NCI-H1694 treated with DMSO at 0.1 percent for 48 hours (cell line): ENCODE data around the gene PTPRC.
"Not testable (repeated sequence)": the region's sequence is repeated elsewhere in the genome, so short reads cannot be mapped to it uniquely, and the experiment has no call there.

Experiments used
- DNase-seq: peaks from one replicate; lab custom pipeline; 2025; lab: John Stamatoyannopoulos, UW

The PTPRC gene, protein sequence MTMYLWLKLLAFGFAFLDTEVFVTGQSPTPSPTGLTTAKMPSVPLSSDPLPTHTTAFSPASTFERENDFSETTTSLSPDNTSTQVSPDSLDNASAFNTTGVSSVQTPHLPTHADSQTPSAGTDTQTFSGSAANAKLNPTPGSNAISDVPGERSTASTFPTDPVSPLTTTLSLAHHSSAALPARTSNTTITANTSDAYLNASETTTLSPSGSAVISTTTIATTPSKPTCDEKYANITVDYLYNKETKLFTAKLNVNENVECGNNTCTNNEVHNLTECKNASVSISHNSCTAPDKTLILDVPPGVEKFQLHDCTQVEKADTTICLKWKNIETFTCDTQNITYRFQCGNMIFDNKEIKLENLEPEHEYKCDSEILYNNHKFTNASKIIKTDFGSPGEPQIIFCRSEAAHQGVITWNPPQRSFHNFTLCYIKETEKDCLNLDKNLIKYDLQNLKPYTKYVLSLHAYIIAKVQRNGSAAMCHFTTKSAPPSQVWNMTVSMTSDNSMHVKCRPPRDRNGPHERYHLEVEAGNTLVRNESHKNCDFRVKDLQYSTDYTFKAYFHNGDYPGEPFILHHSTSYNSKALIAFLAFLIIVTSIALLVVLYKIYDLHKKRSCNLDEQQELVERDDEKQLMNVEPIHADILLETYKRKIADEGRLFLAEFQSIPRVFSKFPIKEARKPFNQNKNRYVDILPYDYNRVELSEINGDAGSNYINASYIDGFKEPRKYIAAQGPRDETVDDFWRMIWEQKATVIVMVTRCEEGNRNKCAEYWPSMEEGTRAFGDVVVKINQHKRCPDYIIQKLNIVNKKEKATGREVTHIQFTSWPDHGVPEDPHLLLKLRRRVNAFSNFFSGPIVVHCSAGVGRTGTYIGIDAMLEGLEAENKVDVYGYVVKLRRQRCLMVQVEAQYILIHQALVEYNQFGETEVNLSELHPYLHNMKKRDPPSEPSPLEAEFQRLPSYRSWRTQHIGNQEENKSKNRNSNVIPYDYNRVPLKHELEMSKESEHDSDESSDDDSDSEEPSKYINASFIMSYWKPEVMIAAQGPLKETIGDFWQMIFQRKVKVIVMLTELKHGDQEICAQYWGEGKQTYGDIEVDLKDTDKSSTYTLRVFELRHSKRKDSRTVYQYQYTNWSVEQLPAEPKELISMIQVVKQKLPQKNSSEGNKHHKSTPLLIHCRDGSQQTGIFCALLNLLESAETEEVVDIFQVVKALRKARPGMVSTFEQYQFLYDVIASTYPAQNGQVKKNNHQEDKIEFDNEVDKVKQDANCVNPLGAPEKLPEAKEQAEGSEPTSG (N-terminal part only)

DNA sequence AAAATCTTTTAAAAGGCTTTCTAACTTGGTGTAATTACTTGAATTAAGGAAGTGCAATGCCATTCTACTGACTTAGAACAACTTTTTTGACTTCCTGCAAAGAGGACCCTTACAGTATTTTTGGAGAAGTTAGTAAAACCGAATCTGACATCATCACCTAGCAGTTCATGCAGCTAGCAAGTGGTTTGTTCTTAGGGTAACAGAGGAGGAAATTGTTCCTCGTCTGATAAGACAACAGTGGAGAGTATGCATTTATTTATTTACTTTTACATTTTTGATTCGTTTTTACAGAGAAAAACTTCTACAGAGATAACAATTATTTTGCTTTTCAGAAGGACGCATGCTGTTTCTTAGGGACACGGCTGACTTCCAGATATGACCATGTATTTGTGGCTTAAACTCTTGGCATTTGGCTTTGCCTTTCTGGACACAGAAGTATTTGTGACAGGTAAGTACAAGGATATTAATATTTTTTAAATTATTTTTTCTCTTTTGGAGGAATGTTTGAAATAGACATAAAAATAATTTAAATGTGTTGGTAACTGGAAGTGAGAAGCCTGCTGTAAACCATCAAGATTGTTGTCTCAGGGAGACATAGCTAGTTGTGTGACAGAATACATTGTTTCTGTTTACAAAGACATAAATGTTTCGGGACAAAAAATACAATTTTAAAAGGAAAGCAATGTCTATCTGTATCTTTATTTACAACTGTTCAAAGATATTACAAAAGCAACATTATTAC lies at the start of gene PTPRC:
Gene PTPRC, plus strand, starts transcription at position 147 of the 742 bp plus-strand sequence. Its CDS starts 229 bp downstream, at position 376.
- peak; percentile 3 for DNase-seq

DNA sequence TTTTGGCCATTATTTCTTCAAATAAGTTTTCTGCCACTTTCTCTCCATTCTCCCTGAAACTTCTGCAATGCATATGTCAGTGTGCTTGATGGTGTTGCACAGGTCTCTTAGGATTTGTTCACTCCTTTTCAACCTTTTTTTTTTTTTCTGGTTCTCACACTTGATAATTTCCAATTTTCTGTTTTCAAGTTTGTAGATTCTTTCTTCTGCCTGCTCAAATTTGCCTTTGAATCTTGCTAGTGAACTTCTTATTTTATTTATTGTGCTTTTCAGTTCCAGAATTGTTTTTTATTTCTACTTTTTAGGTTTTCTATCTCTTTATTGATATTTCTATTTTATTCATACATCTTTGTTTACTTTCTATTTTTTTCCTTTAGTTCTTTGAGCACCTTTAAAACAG lies 48.4 kb upstream of the PTPRC start:
- no peak for DNase-seq

DNA sequence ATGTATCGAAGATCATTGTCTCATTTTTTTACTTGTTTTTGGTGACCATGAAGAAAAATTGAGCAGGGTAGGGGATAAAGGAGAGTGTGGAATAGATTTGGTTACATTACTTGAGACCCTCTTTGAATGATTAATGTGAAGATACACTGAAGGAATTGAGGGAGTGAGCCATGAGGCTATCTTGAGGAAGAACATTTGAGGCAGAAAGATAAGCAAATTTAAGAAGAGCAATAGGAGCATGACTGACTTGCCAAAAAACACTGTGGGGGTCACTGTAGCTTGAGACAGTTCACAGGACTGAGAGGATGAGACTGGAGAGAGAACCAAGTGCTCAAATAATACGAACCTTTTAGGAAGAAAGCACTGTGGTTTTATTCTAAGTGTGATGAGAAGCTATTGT lies 43.1 kb upstream of the PTPRC start:
- DNase-seq: no peak

DNA sequence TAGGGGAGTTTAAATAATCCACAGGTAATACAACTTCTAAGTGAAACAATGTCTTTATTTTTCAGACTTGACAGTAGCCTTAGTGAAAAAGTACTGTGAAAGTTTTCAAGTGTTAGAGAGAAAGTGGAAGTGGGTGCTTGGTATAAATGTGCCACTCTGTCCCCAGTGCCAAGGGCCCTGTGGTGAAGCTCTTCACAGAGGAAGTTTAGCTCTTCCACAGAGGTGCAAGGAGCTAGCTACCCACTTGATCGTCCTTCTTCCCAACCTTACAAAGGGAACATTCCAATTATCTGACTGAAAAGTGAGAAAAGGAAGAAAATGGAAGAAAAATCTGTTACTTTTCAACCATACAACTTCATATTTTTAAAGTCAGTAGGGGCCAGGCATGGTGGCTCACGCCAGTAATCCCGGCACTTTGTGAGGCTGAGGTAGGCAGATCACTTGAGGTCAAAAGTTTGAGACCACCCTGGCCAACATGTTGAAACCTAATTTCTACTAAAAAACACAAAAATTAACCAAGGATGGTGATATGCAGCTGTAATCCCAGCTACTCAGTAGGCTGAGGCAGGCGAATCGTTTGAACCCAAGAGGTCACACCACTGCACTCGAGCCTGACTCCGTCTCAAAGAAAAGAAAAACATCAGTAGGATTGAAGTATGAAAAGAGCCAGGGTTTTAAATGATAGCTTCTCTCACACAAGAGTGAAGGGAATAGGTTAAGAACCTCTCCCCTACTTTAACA lies 41.0 kb upstream of the PTPRC start:
- no peak for DNase-seq

DNA sequence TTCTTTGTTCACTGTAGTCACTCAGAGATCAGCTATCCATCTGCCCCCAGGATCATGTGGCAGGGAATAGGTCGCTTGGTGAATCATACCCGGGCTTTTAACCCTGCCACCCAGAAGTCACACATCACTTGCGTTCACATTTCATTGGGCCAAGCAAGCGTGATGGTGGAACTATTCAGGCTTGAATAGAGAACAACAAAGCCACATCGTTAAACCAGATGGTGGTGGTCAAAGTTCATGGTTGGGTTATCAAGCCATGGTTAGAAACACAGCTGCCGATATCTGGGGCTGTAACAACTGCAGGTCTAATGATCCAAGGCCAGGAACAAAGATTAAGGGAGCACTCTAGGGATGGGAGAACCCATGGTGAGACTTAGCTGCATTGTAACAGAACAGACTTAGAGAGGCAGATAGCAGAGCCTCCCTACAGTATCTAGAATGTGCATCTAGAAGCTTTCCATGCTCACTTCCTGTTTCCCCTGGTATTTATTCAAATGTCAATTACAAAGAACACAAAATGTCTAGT lies 40.0 kb upstream of the PTPRC start:
- DNase-seq: no peak

DNA sequence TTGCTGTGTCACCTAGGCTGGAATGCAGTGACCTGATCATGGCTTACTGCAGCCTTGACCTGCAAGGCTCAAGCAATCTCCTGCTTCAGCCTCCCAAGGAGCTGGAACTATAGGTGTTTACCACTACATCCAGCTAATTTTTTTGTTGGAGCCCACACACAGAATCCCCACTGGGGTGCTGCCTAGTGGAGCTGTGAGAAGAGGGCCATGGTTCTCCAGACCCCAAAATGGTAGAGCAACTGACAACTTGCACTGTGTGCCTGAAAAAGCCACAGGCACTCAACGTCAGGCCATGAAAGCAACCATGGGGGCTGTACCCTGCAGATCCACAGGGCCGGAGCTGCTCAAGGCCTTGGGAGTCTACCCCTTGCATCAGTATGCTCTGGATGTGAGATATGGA lies 39.1 kb upstream of the PTPRC start:
- no peak for DNase-seq

DNA sequence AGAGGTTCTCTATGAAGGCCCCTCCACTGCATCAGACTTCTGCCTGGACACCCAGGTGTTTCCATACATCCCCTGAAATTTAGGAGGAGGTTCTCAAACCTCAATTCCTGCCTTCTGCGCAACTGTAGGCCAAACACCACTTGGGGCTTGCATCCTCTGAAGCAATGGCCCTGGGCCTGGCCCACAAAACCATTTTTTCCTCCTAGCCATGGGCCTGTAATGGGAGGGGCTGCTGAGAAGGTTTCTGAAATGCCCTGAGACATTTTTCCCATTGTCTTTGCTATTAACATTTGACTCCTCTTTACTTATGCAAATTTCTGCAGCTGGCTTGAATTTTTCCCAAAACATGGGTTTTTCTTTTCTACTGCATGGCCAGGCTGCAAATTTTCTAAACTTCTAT lies 37.9 kb upstream of the PTPRC start:
- DNase-seq: no peak

DNA sequence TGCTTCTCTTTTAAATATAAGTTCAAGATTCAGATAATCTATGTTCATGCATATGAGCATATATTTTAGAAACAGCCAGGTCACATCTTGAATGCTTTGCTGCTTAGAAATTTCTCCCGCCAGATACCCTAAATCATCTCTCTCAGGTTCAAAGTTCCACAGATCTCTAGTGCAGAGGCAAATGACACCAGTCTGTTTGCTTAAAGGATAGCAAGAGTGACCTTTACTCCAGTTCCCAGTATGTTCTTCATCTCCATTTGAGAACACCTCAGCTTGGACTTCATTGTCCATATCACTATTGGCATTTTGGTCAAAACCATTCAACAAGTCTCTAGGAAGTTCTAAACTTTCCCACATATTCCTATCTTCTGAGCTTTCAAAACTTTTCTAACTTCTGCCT lies 37.5 kb upstream of the PTPRC start:
- not testable (repeated sequence) for DNase-seq

DNA sequence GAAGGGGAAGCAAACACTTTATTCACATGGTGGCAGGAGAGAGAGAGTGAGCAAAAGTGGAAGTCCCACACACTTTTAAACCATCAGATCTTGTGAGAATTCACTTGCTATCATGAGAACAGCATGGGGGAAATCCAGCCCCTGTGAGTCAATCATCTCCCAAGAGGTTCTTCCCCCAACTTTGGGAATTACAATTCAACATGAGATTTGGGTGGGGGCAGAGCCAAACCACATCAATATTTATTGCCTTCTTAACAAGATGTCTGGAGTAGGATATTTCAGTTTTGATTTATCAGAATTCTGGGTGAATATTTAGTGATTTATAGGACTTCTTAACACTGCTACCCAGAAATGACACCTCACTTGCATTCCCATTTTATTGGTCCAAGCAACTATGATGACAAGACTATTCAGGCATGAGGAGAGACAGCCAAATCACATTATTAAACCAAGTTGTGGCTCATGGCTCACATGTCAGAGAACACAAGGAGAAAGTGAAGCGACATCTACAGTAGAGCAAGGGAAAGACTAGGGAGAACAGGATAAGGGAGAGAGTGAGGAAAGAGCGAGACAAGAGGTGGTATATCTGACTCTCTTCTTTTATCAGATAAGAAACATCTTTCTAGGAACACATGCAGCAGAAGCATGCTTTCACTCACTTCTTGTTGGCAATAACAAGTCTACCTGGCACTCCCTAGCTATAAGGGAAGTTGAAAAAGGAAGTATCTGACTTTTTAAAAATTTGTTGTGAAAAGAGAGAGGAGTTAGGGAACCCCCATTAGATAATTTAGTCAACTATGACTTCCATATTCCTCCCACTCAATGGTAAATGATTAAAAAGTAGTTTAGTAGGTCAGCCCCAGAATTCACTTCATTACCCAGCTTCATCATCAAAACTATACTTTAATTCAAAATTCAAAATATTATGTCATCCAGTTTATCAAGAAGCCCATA lies 36.6 kb upstream of the PTPRC start:
- no peak for DNase-seq

DNA sequence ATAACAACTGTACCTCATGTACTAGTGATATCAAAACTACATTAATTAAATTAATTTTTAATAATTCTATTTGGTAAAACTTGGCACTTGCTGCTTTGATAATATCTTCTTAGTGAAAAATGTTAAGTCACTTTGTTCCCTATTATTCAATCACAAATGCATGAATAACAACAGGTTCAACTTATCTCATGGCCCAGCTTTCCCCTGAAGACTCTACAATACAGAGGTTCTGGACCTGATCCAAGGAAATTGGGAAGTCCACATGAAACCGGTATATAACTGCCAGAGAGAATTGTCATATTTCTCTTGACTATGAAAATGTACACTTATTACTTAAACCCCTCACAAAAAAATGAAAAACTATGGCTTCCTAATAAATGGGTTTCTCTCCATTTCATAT lies 33.9 kb upstream of the PTPRC start:
- no peak for DNase-seq

DNA sequence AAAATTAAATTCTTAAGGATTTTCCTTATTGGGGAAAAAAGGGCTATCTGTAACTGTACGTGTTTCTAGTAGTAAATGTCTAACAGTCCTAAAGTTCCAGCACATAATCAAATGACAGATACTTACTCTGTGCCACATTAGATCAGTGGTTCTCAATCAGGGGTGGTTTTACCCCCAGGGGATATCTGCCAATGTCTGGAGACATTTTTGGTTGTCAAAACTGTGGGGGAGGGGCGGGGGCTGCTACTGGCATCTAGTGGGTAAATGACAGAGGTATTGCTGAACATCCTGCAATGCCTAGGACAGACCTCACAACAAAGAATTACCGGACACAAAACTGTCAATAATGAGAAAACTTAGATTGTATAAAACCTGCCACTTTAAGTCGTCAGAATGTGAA lies 33.4 kb upstream of the PTPRC start:
- DNase-seq: no peak

DNA sequence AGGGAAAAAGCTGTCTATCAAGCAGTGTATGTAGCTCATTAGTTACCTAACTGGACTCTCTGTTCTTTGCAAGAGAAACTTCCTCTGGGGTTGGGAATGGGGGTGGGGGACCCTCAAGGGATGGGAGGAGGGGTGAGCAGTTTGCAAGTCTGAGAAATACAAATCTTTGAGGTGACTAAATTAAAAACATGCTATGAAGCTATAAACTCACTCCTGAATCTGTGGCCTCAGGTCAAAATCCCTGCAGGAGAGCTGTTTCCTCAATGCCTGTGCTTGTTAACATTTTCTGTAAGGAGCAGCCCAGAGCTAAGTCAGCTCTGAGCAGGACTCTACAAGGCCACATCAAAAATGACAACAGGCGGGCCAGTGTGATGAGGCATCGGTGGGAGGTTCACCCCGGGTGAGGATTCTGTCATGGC lies 32.8 kb upstream of the PTPRC start:
- no peak for DNase-seq

DNA sequence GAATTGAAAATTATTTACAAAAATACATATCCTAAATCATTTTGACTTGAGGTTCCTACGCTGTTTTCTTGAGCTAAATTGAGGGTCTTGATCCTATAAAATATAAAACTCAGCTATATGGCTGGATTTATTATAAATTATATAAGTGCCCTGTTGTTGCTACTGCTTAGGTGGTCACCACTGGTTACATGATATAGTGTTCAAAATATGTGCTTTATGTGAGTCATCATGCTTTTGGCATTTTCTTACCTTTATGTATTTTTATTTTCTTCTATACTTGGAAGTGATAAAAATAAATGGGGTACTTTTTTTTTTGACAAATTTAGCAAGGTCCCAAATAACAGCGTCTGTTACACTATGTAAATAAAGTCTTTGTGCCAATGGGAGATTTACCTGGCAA lies 31.1 kb upstream of the PTPRC start:
- no peak for DNase-seq

DNA sequence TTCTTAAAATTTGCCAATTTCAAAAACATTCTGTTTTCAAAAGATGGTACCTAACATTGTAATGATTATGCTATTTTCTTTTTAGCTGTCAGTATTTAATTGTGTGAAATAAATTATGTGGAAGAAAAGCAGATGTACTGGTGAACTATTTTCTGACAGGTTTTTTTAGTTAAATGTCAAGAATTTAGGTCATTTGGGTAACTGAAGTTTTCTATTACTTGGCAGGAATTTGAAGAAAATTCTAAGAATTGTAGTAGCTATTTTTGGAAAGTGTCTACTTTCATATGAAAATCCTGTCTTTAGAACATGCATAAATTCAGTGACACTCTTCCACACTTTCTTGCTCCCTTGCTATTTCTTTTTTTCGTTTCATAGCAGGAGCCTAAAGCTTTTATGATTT lies 28.5 kb upstream of the PTPRC start:
- no peak for DNase-seq

DNA sequence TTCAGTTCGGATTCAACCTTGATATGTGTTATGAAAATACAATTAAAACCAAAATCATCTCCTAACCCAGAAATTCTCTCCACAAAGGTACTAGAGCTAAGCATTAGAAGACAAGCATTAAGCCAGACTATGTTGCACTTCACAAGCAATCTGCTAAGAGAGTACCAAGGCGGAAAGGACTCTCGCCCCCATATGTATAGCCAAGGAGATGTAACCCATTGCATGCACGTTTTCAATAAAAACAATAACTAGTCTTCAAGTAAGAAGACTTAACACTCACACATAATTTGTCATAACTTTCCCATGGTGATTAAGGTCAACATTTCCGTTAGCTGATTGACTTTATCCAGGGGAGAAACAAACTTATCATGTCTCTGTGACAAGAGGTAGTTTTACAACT lies 27.6 kb upstream of the PTPRC start:
- no peak for DNase-seq

DNA sequence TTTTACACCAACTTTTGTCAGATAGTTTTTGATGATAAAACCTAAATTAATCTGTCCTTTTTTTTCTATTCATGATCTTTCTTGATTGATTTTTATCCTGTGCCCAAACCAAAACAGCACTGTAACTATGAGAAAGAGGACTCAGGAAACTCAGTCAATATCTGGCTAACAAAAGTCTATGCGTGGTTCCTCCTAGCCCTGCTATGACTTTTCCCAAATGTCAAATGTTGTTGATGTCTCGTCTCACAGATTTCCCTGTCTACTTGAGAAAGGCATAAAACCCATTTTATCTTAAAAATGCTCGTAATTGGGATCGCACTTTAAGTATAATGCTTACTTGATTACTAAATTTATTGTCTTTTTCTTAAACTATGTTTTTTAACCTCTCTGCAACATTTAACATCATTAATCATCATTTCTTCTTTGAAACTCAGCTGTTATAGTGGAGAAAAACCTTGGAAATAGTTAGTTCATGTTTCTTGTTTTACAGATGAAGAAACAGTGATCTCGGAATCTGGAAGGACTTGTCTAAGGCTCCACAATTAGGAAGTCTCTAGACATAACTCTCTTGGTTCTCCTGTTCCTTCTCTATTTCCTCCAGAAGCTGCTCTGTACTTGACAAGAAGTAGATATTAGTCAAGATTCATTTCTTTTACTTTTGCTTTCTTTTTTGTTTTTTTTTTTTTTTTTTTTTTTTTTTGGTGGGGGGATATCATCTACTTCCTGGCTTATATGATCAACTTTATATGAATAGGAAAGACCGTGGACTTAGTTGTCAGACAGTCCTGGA lies 26.2 kb upstream of the PTPRC start:
- DNase-seq: no peak

DNA sequence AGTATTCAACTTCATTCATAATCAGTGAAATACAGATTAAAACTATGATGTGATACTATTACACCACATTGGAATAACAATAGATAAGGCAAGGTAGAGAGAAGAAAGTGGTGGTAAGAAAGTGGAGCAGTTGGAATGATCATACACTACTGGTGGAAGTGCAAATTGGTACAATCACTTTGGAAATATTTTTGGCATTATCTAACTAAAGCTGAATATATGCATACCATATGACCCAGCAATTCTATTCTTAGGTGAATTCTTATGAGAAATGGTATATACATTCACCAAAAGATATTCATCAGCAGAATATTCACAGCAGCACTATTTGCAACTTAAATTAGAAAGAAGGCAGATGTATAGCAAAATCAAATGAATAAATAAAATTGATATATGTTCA lies 21.4 kb upstream of the PTPRC start:
- no peak for DNase-seq

DNA sequence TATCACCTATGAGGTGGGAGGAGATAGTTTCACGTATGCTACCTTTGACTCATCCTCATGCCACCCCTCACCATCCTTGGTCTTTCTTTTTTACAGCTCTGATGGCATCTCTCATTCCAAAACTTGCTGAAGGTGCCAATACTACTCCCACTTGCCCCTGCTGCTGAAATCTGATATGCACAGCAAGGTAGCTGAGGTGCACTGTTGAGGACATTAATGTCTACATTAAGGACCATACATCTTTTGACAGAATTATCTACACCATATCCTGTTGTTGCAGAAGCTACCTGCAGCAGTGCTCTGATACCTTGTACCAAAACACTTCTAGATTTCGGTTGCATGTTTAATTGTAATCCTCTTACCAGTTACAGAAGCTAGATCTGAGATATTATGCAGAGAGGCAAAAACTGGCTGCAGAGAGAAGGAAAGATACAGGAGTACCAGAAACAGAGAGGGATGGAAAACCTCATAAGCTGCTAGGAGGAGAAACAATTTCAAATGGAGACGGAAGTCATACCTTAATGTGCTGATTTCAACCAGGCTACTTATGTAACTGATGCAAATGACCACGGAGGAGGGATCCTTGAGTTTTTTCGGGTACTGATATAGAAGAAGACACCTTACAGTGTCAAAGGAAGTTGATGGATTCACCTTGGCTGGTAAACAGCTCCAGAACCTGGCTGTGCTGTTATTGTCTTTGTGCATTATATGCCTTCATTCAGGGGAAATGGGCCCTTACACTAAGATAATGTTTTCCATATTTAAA lies 19.3 kb upstream of the PTPRC start:
- no peak for DNase-seq
